ENCODE data around the gene CALCB. TPM values are rescaled to one million over a fixed set of nuclear protein-coding genes. Genes with fewer than 3 reads are reported as not detected.

The CALCB gene
- total and polyA plus RNA-seq, 12 donors, result 0.10 to 2.7 (median 0.14) TPM; not detected in 7

GRCh38 chr11:15034687-15035267 lies 38.6 kb upstream of the CALCB start:
- H3K27ac ChIP-seq, result no peak overlapping the region
- peaks cover 0 to 34% (median 23%) of the 10 kb centered on the region in 7 donors for H3K27me3 ChIP-seq
- intact Hi-C loops (cut with DNase I), result no loop called here
- no peaks in the 10 kb centered on the region for H3K4me1 ChIP-seq
- DNase-seq (no peak), ATAC-seq (peak in 1 of 8 donors; percentile 34)
- no peak overlapping the region for H3K4me3 ChIP-seq
- no peak for TF ChIP-seq CTCF (IDR thresholded peaks at IDR 0.05)
- H3K9me3 ChIP-seq, result no peaks in the 10 kb centered on the region
- H3K36me3 ChIP-seq, result no peaks in the 10 kb centered on the region
- 71 to 73% methylated on average over 5 of the region's 5 CpGs for WGBS, 2 donors

- Histone ChIP-seq H3K27ac (no peak overlapping the region), H3K36me3 (no peaks in the 10 kb centered on the region), H3K9me3 (no peaks in the 10 kb centered on the region), H3K27me3 (peaks cover 0 to 31% (median 23%) of the 10 kb centered on the region in 7 donors), H3K4me1 (no peaks in the 10 kb centered on the region), H3K4me3 (no peak overlapping the region)
- no peak for TF ChIP-seq CTCF (IDR thresholded peaks at IDR 0.05)
- intact Hi-C loops (cut with DNase I), result no loop called here
- DNase-seq (no peak), ATAC-seq (no peak)
- 34 to 49% methylated on average over 12 of the region's 12 CpGs for WGBS, 2 donors
These were observed 38.1 kb upstream of the CALCB start for GRCh38 chr11:15035283-15035682.

GRCh38 chr11:15038963-15039362 lies 34.4 kb upstream of the CALCB start:
- intact Hi-C loops (cut with DNase I), result no loop called here
- Histone ChIP-seq H3K36me3 (no peaks in the 10 kb centered on the region), H3K27me3 (peaks cover 0 to 31% (median 15%) of the 10 kb centered on the region in 7 donors), H3K27ac (no peak overlapping the region), H3K4me3 (no peak overlapping the region), H3K9me3 (no peaks in the 10 kb centered on the region), H3K4me1 (no peaks in the 10 kb centered on the region)
- DNase-seq (no peak), ATAC-seq (no peak)
- WGBS, 2 donors, result 62 to 66% methylated on average over 2 of the region's 2 CpGs
- TF ChIP-seq CTCF (IDR thresholded peaks at IDR 0.05), result no peak

GRCh38 chr11:15045209-15045608 lies 28.2 kb upstream of the CALCB start:
- no peaks in the 10 kb centered on the region for H3K9me3 ChIP-seq
- ATAC-seq, result no peak
- no peak for TF ChIP-seq CTCF (IDR thresholded peaks at IDR 0.05)
- no peak overlapping the region for H3K27ac ChIP-seq
- H3K27me3 ChIP-seq, result peaks cover 0 to 9% (median 3%) of the 10 kb centered on the region in 7 donors
- DNase-seq, result no peak
- no peak overlapping the region for H3K4me3 ChIP-seq
- H3K4me1 ChIP-seq, result no peaks in the 10 kb centered on the region
- no peaks in the 10 kb centered on the region for H3K36me3 ChIP-seq
- intact Hi-C loops (cut with DNase I), result no loop called here

Measured in heart right ventricle (tissue), 16 donors.